H1 (cell line): Measurements from ENCODE around the gene MAPK4. TPM values are rescaled to one million over a fixed set of nuclear protein-coding genes. Genes with fewer than 3 reads are reported as not detected.

Experiments used
- JUN ChIP-seq: IDR thresholded peaks from 2 replicates; pipeline ENCODE4 v1.6.1; 2011; ENCODE audit warnings: low read depth, mild to moderate bottlenecking, improper control_type of control experiment, low read length
- KDM5A ChIP-seq: fragments of 200-600 bp; IDR thresholded peaks from 2 replicates; pipeline ENCODE4 v1.7.1; 2012; ENCODE audit warnings: mild to moderate bottlenecking, low read length, inconsistent platforms, mixed read lengths
- MAX ChIP-seq: IDR thresholded peaks from 2 replicates; pipeline ENCODE4 v1.6.1; 2012; ENCODE audit warnings: inconsistent platforms
- POLR2A ChIP-seq, 2 experiments: IDR thresholded peaks; 1 replicate in 1 of 2; 2 replicates in 1 of 2; pipeline ENCODE4 v1.6.1; 2011; ENCODE audit warnings: low read depth in 2 of 2, low read length in 2 of 2, mild to moderate bottlenecking in 2 of 2; ENCODE audit errors: control extremely low read depth in 1 of 2
- TAF1 ChIP-seq: IDR thresholded peaks from 2 replicates; pipeline ENCODE4 v1.6.1; 2011; ENCODE audit warnings: mild to moderate bottlenecking, low read depth, low read length
- TAF7 ChIP-seq: optimal IDR thresholded peaks from 2 replicates; pipeline ENCODE3; 2011; ENCODE audit warnings: low read depth, mild to moderate bottlenecking, inconsistent platforms, low read length, moderate library complexity, borderline replicate concordance
- polyA plus RNA-seq, 7 experiments: library from polyadenylated mRNA; depleted of rRNA in 3 of 7; stranded (reverse) in 5 of 7; unstranded in 2 of 7; fragments of >200 nt in 5 of 7; fragments of 200-250 nt in 2 of 7; gene quantifications; 1 replicate in 5 of 7; 2 replicates in 1 of 7; 4 replicates in 1 of 7; pipeline versions ENCODE4 v1.2.1 to v1.2.3, GENCODE V29; 2011 to 2013; ENCODE audit warnings: missing spikeins in 2 of 7, mixed read lengths in 2 of 7
- total RNA-seq: library from RNA; stranded (reverse); fragmentation: NEBNext Ultra II Directional; extraction: Animal tissue kit (Norgen Biotek cat#: 25700); gene quantifications from 2 replicates; pipeline ENCODE4 v1.2.1, GENCODE V29; 2021
- TF ChIP-seq, protein P1 (sequence below): IDR thresholded peaks from 2 replicates; pipeline ENCODE4 v1.6.1; 2012; ENCODE audit warnings: low read length, inconsistent platforms

The MAPK4 gene
- total and polyA plus RNA-seq, 2 of the 8 experiments (the other 6 are each of a cell fraction or from before 2014, with no cell fraction given) = 3.2 to 3.7 TPM

- TF ChIP-seq TAF7 (no peak), KDM5A (no peak), TAF1 (no peak), POLR2A (IDR thresholded peaks at IDR 0.05; ENCODE audit: control extremely low read depth in 1 of 2, low read depth in 2 of 2, low read length in 2 of 2) (no peak), JUN (no peak), MAX (no peak)
- TF ChIP-seq, protein P1, sequence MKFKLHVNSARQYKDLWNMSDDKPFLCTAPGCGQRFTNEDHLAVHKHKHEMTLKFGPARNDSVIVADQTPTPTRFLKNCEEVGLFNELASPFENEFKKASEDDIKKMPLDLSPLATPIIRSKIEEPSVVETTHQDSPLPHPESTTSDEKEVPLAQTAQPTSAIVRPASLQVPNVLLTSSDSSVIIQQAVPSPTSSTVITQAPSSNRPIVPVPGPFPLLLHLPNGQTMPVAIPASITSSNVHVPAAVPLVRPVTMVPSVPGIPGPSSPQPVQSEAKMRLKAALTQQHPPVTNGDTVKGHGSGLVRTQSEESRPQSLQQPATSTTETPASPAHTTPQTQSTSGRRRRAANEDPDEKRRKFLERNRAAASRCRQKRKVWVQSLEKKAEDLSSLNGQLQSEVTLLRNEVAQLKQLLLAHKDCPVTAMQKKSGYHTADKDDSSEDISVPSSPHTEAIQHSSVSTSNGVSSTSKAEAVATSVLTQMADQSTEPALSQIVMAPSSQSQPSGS = no peak
Measured at GRCh38 chr18:50751947-50752346, 192.1 kb downstream of the MAPK4 start (continued).
